Eye (tissue), 1 donor: Measurements from ENCODE around the gene RPUSD1.

ENCODE experiments used
- DNase-seq: peaks from one replicate; pipeline ENCODE4 v3.0.0-alpha.2; 2015

The RPUSD1 gene

GRCh38 chr16:818132-818531 is 30.0 kb upstream of the RPUSD1 start:
- DNase-seq = no peak

- DNase-seq = no peak
Measured at GRCh38 chr16:817001-817906, 29.1 kb upstream of the RPUSD1 start.

GRCh38 chr16:815861-816260 is 27.7 kb upstream of the RPUSD1 start:
- DNase-seq = no peak

GRCh38 chr16:814974-815373 is 26.8 kb upstream of the RPUSD1 start:
- no peak for DNase-seq

- DNase-seq = no peak
Measured at GRCh38 chr16:813916-814412, 25.8 kb upstream of the RPUSD1 start.

- peak; percentile 70 for DNase-seq
Measured at GRCh38 chr16:813204-813915, 25.2 kb upstream of the RPUSD1 start.

GRCh38 chr16:808085-808386 is 19.9 kb upstream of the RPUSD1 start:
- no peak for DNase-seq

- DNase-seq = peak; percentile 95
Measured at GRCh38 chr16:807347-808084, 19.3 kb upstream of the RPUSD1 start.

GRCh38 chr16:805474-805873 is 17.3 kb upstream of the RPUSD1 start:
- DNase-seq = no peak

GRCh38 chr16:804193-805048 is 16.2 kb upstream of the RPUSD1 start:
- DNase-seq = no peak

GRCh38 chr16:803754-804080 is 15.5 kb upstream of the RPUSD1 start:
- DNase-seq = no peak

- peak; percentile 41 for DNase-seq
Measured at GRCh38 chr16:802914-803753, 15.0 kb upstream of the RPUSD1 start.

- DNase-seq = no peak
Measured at GRCh38 chr16:802461-802860, 14.3 kb upstream of the RPUSD1 start.

- DNase-seq = no peak
Measured at GRCh38 chr16:801584-802363, 13.6 kb upstream of the RPUSD1 start.

GRCh38 chr16:800834-801511 is 12.8 kb upstream of the RPUSD1 start:
- DNase-seq = no peak

- DNase-seq = peak; percentile 40
Measured at GRCh38 chr16:799948-800833, 12.0 kb upstream of the RPUSD1 start, which contains the start of gene GNG13. TSS of gene GNG13 (minus strand) at chr16:800734. CDS start at chr16:799077, 1,657 bp downstream.

GRCh38 chr16:799111-799947 is 11.1 kb upstream of the RPUSD1 start:
- DNase-seq = no peak

GRCh38 chr16:798666-799065 is 10.5 kb upstream of the RPUSD1 start:
- DNase-seq = no peak
